Activated CD8-positive, alpha-beta memory T cell treated with anti-CD3 and anti-CD28 coated beads, Interleukin-2, amount 50 U/mL, for 48 hours (primary cell): ENCODE data around the gene NCK1.

Experiments
- DNase-seq: peaks from one replicate; pipeline ENCODE4 v3.0.0-alpha.2; 2020

Gene NCK1

DNA sequence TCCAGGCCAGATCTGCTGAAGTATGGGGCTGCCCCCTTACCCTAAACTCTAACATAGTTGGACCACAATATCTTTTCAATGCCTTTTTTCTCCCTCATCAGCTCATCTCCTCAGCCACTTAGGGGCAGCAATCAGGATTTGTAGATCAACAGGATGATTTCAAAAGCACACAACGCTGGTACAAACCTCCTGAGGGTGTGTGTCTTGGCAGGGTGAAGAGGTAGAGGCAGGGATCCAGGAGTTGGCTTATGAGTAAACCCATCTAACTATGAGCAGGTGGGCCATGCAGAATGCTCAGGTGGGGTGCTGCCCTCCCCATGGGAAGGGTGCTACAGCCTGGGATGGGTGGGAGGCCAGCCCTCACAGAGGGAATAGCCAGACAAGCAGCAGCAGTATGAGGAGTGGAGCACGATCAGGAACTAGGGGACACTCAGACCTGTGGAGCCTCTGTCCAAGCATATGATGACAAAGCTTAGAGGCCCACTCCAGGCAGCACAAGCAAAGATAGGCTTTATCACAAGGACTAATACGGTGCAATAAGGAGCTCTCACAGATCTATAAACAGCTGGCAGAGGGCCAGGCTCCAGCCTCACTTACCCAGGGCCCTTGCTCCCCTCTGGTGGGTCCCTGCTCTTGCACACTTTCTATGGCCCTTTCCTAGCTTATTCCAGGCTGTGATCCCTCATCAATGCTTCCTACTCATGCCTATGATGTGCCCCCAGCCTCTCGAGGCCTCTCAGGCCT is 127.9 kb downstream of the NCK1 start:
- no peak for DNase-seq

- DNase-seq = no peak
Observed at GRCh38 chr3:136990826-136991225, 128.8 kb downstream of the NCK1 start.

DNA sequence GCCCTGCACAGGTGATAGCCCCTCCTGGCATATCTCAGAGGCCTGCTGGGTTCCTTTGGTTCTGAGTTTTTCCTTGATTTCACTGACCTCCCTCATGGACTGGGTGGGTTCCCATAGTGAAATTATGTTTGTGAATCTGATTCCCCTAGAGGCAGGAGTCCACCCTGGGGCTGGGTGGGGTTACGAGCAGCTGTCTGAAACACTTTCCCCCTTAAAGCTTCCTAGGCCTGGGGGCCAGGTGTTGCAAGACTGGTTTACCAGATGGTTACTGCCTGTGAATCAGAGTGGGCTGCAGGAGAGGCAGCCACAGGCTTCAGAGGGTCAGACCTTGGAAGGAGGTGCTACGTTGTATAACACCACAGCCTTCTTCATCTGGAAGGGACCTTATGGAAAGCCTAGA is 130.1 kb downstream of the NCK1 start:
- no peak for DNase-seq

GRCh38 chr3:136994772-136995516 is 132.9 kb downstream of the NCK1 start:
- no peak for DNase-seq

GRCh38 chr3:136995652-136996051 is 133.6 kb downstream of the NCK1 start:
- DNase-seq = no peak
